HCT116 (cell line): ENCODE results near the gene OR1S2. TPM values are rescaled to one million over a fixed set of nuclear protein-coding genes. Genes with fewer than 3 reads are reported as not detected.

ENCODE experiments used
- ATAC-seq: fragments of 200-7000 bp; cut with Tn5 transposase; 2 replicates; pipeline ENCODE4 v1.9.1; 2020; ENCODE audit warnings: mild to moderate bottlenecking, moderate library complexity
- BruUV-seq: library from RNA; stranded (reverse); fragments of 400-500 nt; replicated peaks from 2 replicates; lab custom pipeline; 2021; lab: Mats Ljungman, UMichigan
- CTCF ChIA-PET: fragments of 300-600 bp; sonication (Branson Sonifier 250); formaldehyde crosslinking; loops from one replicate; lab custom pipeline; 2021; ENCODE audit warnings: antibody characterized with exemption; lab: Charles Lee
- POLR2A ChIA-PET: fragments of 300-600, 350-600 bp; sonication (Branson Sonifier 250); formaldehyde crosslinking; loops from one replicate; lab custom pipeline; 2021; ENCODE audit warnings: antibody characterized with exemption; lab: Charles Lee
- RAD21 ChIA-PET, 2 experiments: fragments of 300-600 bp; sonication (Branson Sonifier 250); formaldehyde crosslinking; loops; one replicate each; lab custom pipeline; 2023; ENCODE audit warnings: low total read pairs in 2 of 2; ENCODE audit not compliant: uncharacterized antibody in 2 of 2, unreplicated experiment in 2 of 2, low non-redundant PET in 1 of 2; lab: Charles Lee
- DNase-seq: peaks from one replicate; pipeline ENCODE4 v3.0.0-alpha.2; 2010; ENCODE audit warnings: low read depth, low spot score
- H2AFZ ChIP-seq: fragments of 200-600 bp; shearing (Covaris generic), sonication (generic); 2 replicates; pipeline ENCODE4 v1.6.1; 2017; ENCODE audit warnings: low read depth, mixed run types, mixed read lengths, antibody characterized with exemption, low read length; ENCODE audit not compliant: poor library complexity, severe bottlenecking
- H3K27ac ChIP-seq: 2 replicates; pipeline ENCODE4 v1.5.1; 2012; ENCODE audit warnings: low read depth, low read length
- H3K27me3 ChIP-seq: fragments of 200-600 bp; sonication (generic); 2 replicates; pipeline ENCODE4 v1.6.1; 2016; ENCODE audit warnings: mixed run types, low read length, mixed read lengths; ENCODE audit not compliant: insufficient read depth
- H3K36me3 ChIP-seq, 2 experiments: fragments of 200-500 bp in 1 of 2; fragments of 200-600 bp in 1 of 2; sonication (Bioruptor generic) in 1 of 2; sonication (generic) in 1 of 2; 2 replicates each; pipeline versions ENCODE4 v1.5.1 to v1.6.1; 2014 to 2016; ENCODE audit warnings: low read length in 2 of 2, inconsistent platforms in 1 of 2, mixed read lengths in 1 of 2, mixed run types in 1 of 2; ENCODE audit not compliant: insufficient read depth in 2 of 2, control insufficient read depth in 1 of 2
- H3K4me1 ChIP-seq, 2 experiments: fragments of 200-600 bp in 1 of 2; sonication (generic) in 1 of 2; 2 replicates each; pipeline versions ENCODE4 v1.5.1 to v1.6.1; 2012 to 2017; ENCODE audit warnings: low read length in 2 of 2, inconsistent platforms in 1 of 2, mild to moderate bottlenecking in 1 of 2, mixed read lengths in 1 of 2, mixed run types in 1 of 2, moderate library complexity in 1 of 2; ENCODE audit not compliant: insufficient read depth in 2 of 2, control insufficient read depth in 1 of 2
- H3K4me2 ChIP-seq: fragments of 200-600 bp; sonication (generic); 2 replicates; pipeline ENCODE4 v1.6.1; 2017; ENCODE audit warnings: mixed run types, low read length, mixed read lengths
- H3K4me3 ChIP-seq, 2 experiments: fragments of 200-600 bp in 1 of 2; sonication (generic) in 1 of 2; replicated peaks in 1 of 2; 2 replicates each; pipeline ENCODE4 v1.5.1; 2011 to 2016; ENCODE audit warnings: low read length in 2 of 2, control low read depth in 1 of 2, low read depth in 1 of 2, mild to moderate bottlenecking in 1 of 2, mixed read lengths in 1 of 2, mixed run types in 1 of 2
- H3K79me2 ChIP-seq: fragments of 200-600 bp; sonication (generic); 2 replicates; pipeline ENCODE4 v1.6.1; 2017; ENCODE audit warnings: mild to moderate bottlenecking, mixed run types, low read length, moderate library complexity, mixed read lengths; ENCODE audit not compliant: insufficient read depth
- H3K9ac ChIP-seq: fragments of 200-600 bp; sonication (generic); 2 replicates; pipeline ENCODE4 v1.6.1; 2016; ENCODE audit warnings: low read length, mixed read lengths
- H3K9me2 ChIP-seq: fragments of 200-600 bp; sonication (generic), shearing (Covaris generic); 2 replicates; pipeline ENCODE4 v1.6.1; 2017; ENCODE audit warnings: mixed run types, mild to moderate bottlenecking, moderate library complexity; ENCODE audit not compliant: insufficient read depth
- H3K9me3 ChIP-seq, 2 experiments: fragments of 200-500 bp in 1 of 2; fragments of 200-600 bp in 1 of 2; sonication (Bioruptor generic) in 1 of 2; sonication (generic) in 1 of 2; 2 replicates each; pipeline ENCODE4 v1.6.1; 2014 to 2017; ENCODE audit warnings: low read length in 2 of 2, mixed read lengths in 2 of 2, inconsistent platforms in 1 of 2, low read depth in 1 of 2, mild to moderate bottlenecking in 1 of 2, mixed run types in 1 of 2, moderate library complexity in 1 of 2; ENCODE audit not compliant: control insufficient read depth in 1 of 2, insufficient read depth in 1 of 2
- H4K20me1 ChIP-seq: fragments of 200-600 bp; sonication (generic), shearing (Covaris generic); 2 replicates; pipeline ENCODE4 v1.6.1; 2017; ENCODE audit warnings: mixed run types, mild to moderate bottlenecking, moderate library complexity; ENCODE audit not compliant: insufficient read depth
- ATF3 ChIP-seq: IDR thresholded peaks from 2 replicates; pipeline ENCODE4 v1.6.1; 2012
- CEBPB ChIP-seq: IDR thresholded peaks from 2 replicates; pipeline ENCODE4 v1.6.1; 2012; ENCODE audit warnings: low read depth
- CTCF ChIP-seq, 3 experiments: fragments of 200-600 bp in 1 of 3; sonication (generic) in 1 of 3; IDR thresholded peaks in 2 of 3; conservative IDR thresholded peaks in 1 of 3; 2 replicates each; pipeline ENCODE4 v1.5.1; 2012 to 2017; ENCODE audit warnings: low read depth in 2 of 3, low read length in 2 of 3, antibody characterized with exemption in 1 of 3, borderline replicate concordance in 1 of 3, control low read depth in 1 of 3, mild to moderate bottlenecking in 1 of 3, mixed read lengths in 1 of 3, mixed run types in 1 of 3, moderate library complexity in 1 of 3; ENCODE audit not compliant: insufficient read depth in 1 of 3
- EGR1 ChIP-seq: IDR thresholded peaks from 2 replicates; pipeline ENCODE4 v1.6.1; 2012; ENCODE audit warnings: low read depth
- ELF1 ChIP-seq: IDR thresholded peaks from 2 replicates; pipeline ENCODE4 v1.6.1; 2012; ENCODE audit warnings: low read depth, borderline replicate concordance
- EZH2 ChIP-seq: fragments of 200-600 bp; sonication (generic); IDR thresholded peaks from 2 replicates; pipeline ENCODE4 v1.6.1; 2017; ENCODE audit warnings: antibody characterized with exemption, mixed run types
- EZH2phosphoT487 ChIP-seq: fragments of 200-600 bp; IDR thresholded peaks from 2 replicates; pipeline ENCODE4 v1.6.1; 2018; ENCODE audit warnings: antibody characterized with exemption, borderline replicate concordance
- RAD21 ChIP-seq: IDR thresholded peaks from 2 replicates; pipeline ENCODE4 v1.6.1; 2012; ENCODE audit warnings: low read depth, mild to moderate bottlenecking
- REST ChIP-seq: IDR thresholded peaks from 2 replicates; pipeline ENCODE4 v1.6.1; 2012; ENCODE audit warnings: low read depth
- SP1 ChIP-seq: IDR thresholded peaks from 2 replicates; pipeline ENCODE4 v1.6.1; 2012; ENCODE audit warnings: low read depth
- YY1 ChIP-seq: IDR thresholded peaks from 2 replicates; pipeline ENCODE4 v1.6.1; 2011; ENCODE audit warnings: low read length, low read depth, moderate library complexity, mild to moderate bottlenecking; ENCODE audit not compliant: insufficient replicate concordance; ENCODE audit errors: extremely low read depth
- ZFX ChIP-seq: fragments of 450-650 bp; IDR thresholded peaks from 2 replicates; pipeline ENCODE4 v1.6.1; 2017
- intact Hi-C: fragments of 100-400 bp; cut with micrococcal nuclease; formaldehyde crosslinking; loops from 2 replicates; pipeline ENCODE4 v1.10.0; 2022
- total RNA-seq: library from RNA; stranded (reverse); gene quantifications from one replicate; pipeline ENCODE4 v1.2.1, GENCODE V29; 2021; ENCODE audit not compliant: unreplicated experiment

Gene OR1S2
- total RNA-seq, 1 experiment from 2014 or later, result not detected

GRCh38 chr11:58243954-58244353 lies 40.0 kb upstream of the OR1S2 start:
- Histone ChIP-seq H3K27ac (no peak overlapping the region), H4K20me1 (no peaks in the 10 kb centered on the region), H3K9ac (no peak overlapping the region), H3K27me3 (no peaks in the 10 kb centered on the region)
- ChIA-PET RAD21 (no interaction called here), CTCF (no interaction called here), POLR2A (no interaction called here)
- no peak for ATAC-seq
- DNase-seq, result no peak
- intact Hi-C loops, result no loop called here
- TF ChIP-seq CEBPB, result no peak
- no peak for TF ChIP-seq EGR1
- no peak for TF ChIP-seq YY1
- no peak for TF ChIP-seq SP1
- TF ChIP-seq ELF1, result no peak
- TF ChIP-seq EZH2, result no peak
- TF ChIP-seq ATF3, result no peak
- TF ChIP-seq ZFX, result no peak
- no peak for TF ChIP-seq CTCF (IDR thresholded peaks at IDR 0.05 in 2 of 3, conservative IDR thresholded peaks at IDR 0.05 in 1 of 3; ENCODE audit: borderline replicate concordance in 1 of 3, insufficient read depth in 1 of 3, low read depth in 2 of 3, low read length in 2 of 3)
- TF ChIP-seq RAD21, result no peak
- TF ChIP-seq EZH2phosphoT487, result no peak
- no peak for TF ChIP-seq REST
- TF ChIP-seq, all 23 proteins: peak for 0
- no peak overlapping the region for H2AFZ ChIP-seq
- no peak overlapping the region for H3K4me3 ChIP-seq
- H3K9me3 ChIP-seq, result no peaks in the 10 kb centered on the region
- no peaks in the 10 kb centered on the region for H3K9me2 ChIP-seq
- no peaks in the 10 kb centered on the region for H3K4me1 ChIP-seq
- no peaks in the 10 kb centered on the region for H3K79me2 ChIP-seq
- no peaks in the 10 kb centered on the region for H3K36me3 ChIP-seq
- no peak overlapping the region for H3K4me2 ChIP-seq
- no TSS peak for BruUV-seq
